ENCODE data around the gene NOM1.
"Not testable (repeated sequence)": the region's sequence is repeated elsewhere in the genome, so short reads cannot be mapped to it uniquely, and the experiment has no call there.

The NOM1 gene

GRCh38 chr7:156949541-156950380 lies at the start of gene NOM1:
TSS of gene NOM1 (plus strand) at chr7:156949712. CDS start at chr7:156949738, 26 bp downstream.
- DNase-seq, result peak; percentile 59

GRCh38 chr7:156900093-156900492 lies 49.4 kb upstream of the NOM1 start:
- not testable (repeated sequence) for DNase-seq

- no peak for DNase-seq
Measured at GRCh38 chr7:156903232-156903909, 46.1 kb upstream of the NOM1 start.

GRCh38 chr7:156906200-156906649 lies 43.3 kb upstream of the NOM1 start:
- no peak for DNase-seq

- DNase-seq, result peak; percentile 69
Measured at GRCh38 chr7:156907656-156908055, 41.9 kb upstream of the NOM1 start.

GRCh38 chr7:156909574-156910252 lies 39.8 kb upstream of the NOM1 start:
- DNase-seq, result not testable (repeated sequence)

GRCh38 chr7:156918635-156919034 lies 30.9 kb upstream of the NOM1 start:
- DNase-seq, result no peak

GRCh38 chr7:156919132-156919713 lies 30.3 kb upstream of the NOM1 start:
- DNase-seq, result no peak

- DNase-seq, result no peak
Measured at GRCh38 chr7:156920076-156920475, 29.4 kb upstream of the NOM1 start.

- DNase-seq, result not testable (repeated sequence)
Measured at GRCh38 chr7:156920487-156921373, 28.8 kb upstream of the NOM1 start.

- DNase-seq, result not testable (repeated sequence)
Measured at GRCh38 chr7:156922304-156922703, 27.2 kb upstream of the NOM1 start.

GRCh38 chr7:156925821-156926220 lies 23.7 kb upstream of the NOM1 start:
- not testable (repeated sequence) for DNase-seq

- DNase-seq, result peak; percentile 46
Measured at GRCh38 chr7:156927571-156928405, 21.7 kb upstream of the NOM1 start.

GRCh38 chr7:156928406-156928747 lies 21.1 kb upstream of the NOM1 start:
- no peak for DNase-seq

GRCh38 chr7:156929789-156930539 lies 19.5 kb upstream of the NOM1 start:
- no peak for DNase-seq

- no peak for DNase-seq
Measured at GRCh38 chr7:156932006-156932405, 17.5 kb upstream of the NOM1 start.

GRCh38 chr7:156935250-156935649 lies 14.3 kb upstream of the NOM1 start:
- no peak for DNase-seq

- not testable (repeated sequence) for DNase-seq
Measured at GRCh38 chr7:156936766-156937165, 12.7 kb upstream of the NOM1 start.

GRCh38 chr7:156940421-156941122 lies 8.9 kb upstream of the NOM1 start:
- no peak for DNase-seq
